NCI-H446 treated with DMSO at 0.1 percent for 48 hours (cell line): ENCODE results near the gene MARCHF9.
"Not testable (repeated sequence)": the region's sequence is repeated elsewhere in the genome, so short reads cannot be mapped to it uniquely, and the experiment has no call there.

ENCODE experiments used
- DNase-seq: peaks from one replicate; lab custom pipeline; 2025; lab: John Stamatoyannopoulos, UW

Gene MARCHF9

GRCh38 chr12:57754411-57755193 lies at the start of gene MARCHF9:
Gene MARCHF9, plus strand, starts transcription at chr12:57755103. Its CDS starts 426 bp downstream, at chr12:57755529.
- DNase-seq = no peak

GRCh38 chr12:57707250-57707649 lies 47.7 kb upstream of the MARCHF9 start:
- no peak for DNase-seq

- no peak for DNase-seq
Measured at GRCh38 chr12:57708296-57708695, 46.6 kb upstream of the MARCHF9 start.

GRCh38 chr12:57712701-57713100 lies 42.2 kb upstream of the MARCHF9 start:
- DNase-seq = no peak

- DNase-seq = no peak
Measured at GRCh38 chr12:57713209-57713608, 41.7 kb upstream of the MARCHF9 start.

- not testable (repeated sequence) for DNase-seq
Measured at GRCh38 chr12:57715036-57715748, 39.7 kb upstream of the MARCHF9 start.

GRCh38 chr12:57715786-57716185 lies 39.1 kb upstream of the MARCHF9 start:
- no peak for DNase-seq

- DNase-seq = no peak
Measured at GRCh38 chr12:57716305-57716704, 38.6 kb upstream of the MARCHF9 start.

- no peak for DNase-seq
Measured at GRCh38 chr12:57717131-57717530, 37.8 kb upstream of the MARCHF9 start.

- no peak for DNase-seq
Measured at GRCh38 chr12:57717846-57718640, 36.9 kb upstream of the MARCHF9 start.

- no peak for DNase-seq
Measured at GRCh38 chr12:57718641-57719528, 36.0 kb upstream of the MARCHF9 start.

- DNase-seq = no peak
Measured at GRCh38 chr12:57719777-57720605, 34.9 kb upstream of the MARCHF9 start.

- no peak for DNase-seq
Measured at GRCh38 chr12:57720606-57721595, 34.0 kb upstream of the MARCHF9 start.

GRCh38 chr12:57721846-57722608 lies 32.9 kb upstream of the MARCHF9 start:
- not testable (repeated sequence) for DNase-seq

- DNase-seq = no peak
Measured at GRCh38 chr12:57722716-57723629, 31.9 kb upstream of the MARCHF9 start.

- no peak for DNase-seq
Measured at GRCh38 chr12:57723630-57723962, 31.3 kb upstream of the MARCHF9 start.
